ENCODE results near the gene IPCEF1. TPM values are rescaled to one million over a fixed set of nuclear protein-coding genes. Genes with fewer than 3 reads are reported as not detected.

The IPCEF1 gene
- total RNA-seq, 1 experiment from 2014 or later: 0.48 TPM

GRCh38 chr6:154378518-154378917, 21.9 kb upstream of the IPCEF1 start:
- no peak overlapping the region for H2BK120ac ChIP-seq (ENCODE audit: low read depth, low read length, poor library complexity, severe bottlenecking)
- no peak for DNase-seq
- no peak overlapping the region for H2AK5ac ChIP-seq (ENCODE audit: insufficient read length, low read length)
- no peak overlapping the region for H3K9ac ChIP-seq (ENCODE audit: extremely low read depth, insufficient read length, low read length)
- H3K23me2 ChIP-seq (ENCODE audit: insufficient read length, low read depth, low read length, poor library complexity, severe bottlenecking): no peaks in the 10 kb centered on the region
- H3K23ac ChIP-seq (ENCODE audit: insufficient read length, low read depth, low read length): no peak overlapping the region
- H2AFZ ChIP-seq (ENCODE audit: low read length): no peak overlapping the region
- no peak overlapping the region for H4K5ac ChIP-seq (ENCODE audit: insufficient read length, low read depth, low read length)
- H3K4me2 ChIP-seq (ENCODE audit: insufficient read depth, insufficient read length, low read length): no peak overlapping the region
- H3K18ac ChIP-seq (ENCODE audit: insufficient read length, low read depth, low read length): no peak overlapping the region
- peaks cover 4% of the 10 kb centered on the region; the same call in 1 of the 2 replicates for H3K4me1 ChIP-seq (ENCODE audit: insufficient read depth, low read length)
- no peak overlapping the region for H4K8ac ChIP-seq (replicated peaks; ENCODE audit: insufficient read length, low read depth, low read length)
- no peaks in the 10 kb centered on the region for H3K27me3 ChIP-seq (ENCODE audit: insufficient read depth, low read length)
- no peak overlapping the region for H2BK20ac ChIP-seq (ENCODE audit: low read depth, low read length, poor library complexity, severe bottlenecking)
- H3K9me3 ChIP-seq (ENCODE audit: control insufficient read depth, low read depth, low read length): no peaks in the 10 kb centered on the region
- H2BK5ac ChIP-seq (ENCODE audit: insufficient read length, low read length): no peak overlapping the region
- no peak overlapping the region for H2BK12ac ChIP-seq (ENCODE audit: insufficient read length, low read depth, low read length)
- WGBS (ENCODE audit: extremely low coverage, insufficient read length, low lambda C conversion rate): no CpG with 5 or more reads among the region's 2 CpGs
- no peak overlapping the region for H3K14ac ChIP-seq (ENCODE audit: insufficient read depth, low read length)
- no peak overlapping the region for H3K56ac ChIP-seq (ENCODE audit: insufficient read length, low read depth, low read length)
- no peak overlapping the region for H3K27ac ChIP-seq (ENCODE audit: insufficient read length, low read depth, low read length)
- no peaks in the 10 kb centered on the region for H3K79me1 ChIP-seq (ENCODE audit: insufficient read depth, low read depth, low read length, poor library complexity, severe bottlenecking)
- H3T11ph ChIP-seq (ENCODE audit: low read length): no peak overlapping the region
- H3K79me2 ChIP-seq (ENCODE audit: insufficient read depth, low read length): no peaks in the 10 kb centered on the region
- Mint-ChIP-seq H3K36me3 (ENCODE audit: insufficient read depth in 1 of 3, low read depth in 3 of 3) (no peaks in the 10 kb centered on the region), H3K27ac (no peak overlapping the region), H3K9me3 (peaks cover 0 to 4% of the 10 kb centered on the region in 2 experiments; a peak in 3 of 5 replicates), H3K27me3 (ENCODE audit: low read depth) (no peaks in the 10 kb centered on the region), H3K4me3 (no peak overlapping the region), H3K4me1 (peaks cover 6 to 13% of the 10 kb centered on the region in 2 experiments)
- no peak for TF ChIP-seq CTCF (conservative IDR thresholded peaks at IDR 0.05)
- H4K20me1 ChIP-seq (ENCODE audit: control insufficient read depth, insufficient read depth, insufficient read length): no peaks in the 10 kb centered on the region
- H4K91ac ChIP-seq (ENCODE audit: insufficient read length, low read depth, low read length): no peak overlapping the region
- H3K4ac ChIP-seq (ENCODE audit: low read depth, low read length): no peak overlapping the region
- no peak overlapping the region for H2BK15ac ChIP-seq (ENCODE audit: low read depth, low read length)

Measured in H9 (cell line).